ENCODE results near the gene FBXO8. TPM values are rescaled to one million over a fixed set of nuclear protein-coding genes. Genes with fewer than 3 reads are reported as not detected.

The FBXO8 gene
- total RNA-seq, 1 experiment from 2014 or later, result 11.4 TPM

DNA sequence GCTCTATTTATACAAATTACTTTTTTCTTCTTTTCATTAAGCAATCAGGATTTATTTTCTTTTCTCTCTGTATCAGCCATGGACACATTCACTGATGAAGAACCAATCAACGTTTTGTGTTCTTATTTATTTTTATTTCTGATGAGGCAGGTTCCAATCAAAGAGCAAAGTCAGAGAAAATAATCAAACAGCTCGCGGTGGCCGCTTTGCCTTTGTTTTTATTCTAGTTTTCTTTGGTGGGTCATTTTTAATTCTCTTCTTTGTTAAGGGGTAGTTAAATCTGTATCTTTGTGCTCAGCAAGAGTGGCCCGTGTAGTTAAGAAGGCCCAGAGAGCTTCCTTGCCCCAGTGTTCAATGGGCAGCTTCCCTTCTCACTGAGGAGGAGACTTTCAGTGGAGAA lies 71.4 kb downstream of the FBXO8 start:
- Mint-ChIP-seq H3K27me3 (ENCODE audit: unreplicated experiment) (peaks cover 10% of the 10 kb centered on the region), H3K36me3 (ENCODE audit: insufficient read depth, unreplicated experiment) (no peaks in the 10 kb centered on the region), H3K4me1 (ENCODE audit: low read depth, unreplicated experiment) (peaks cover 14% of the 10 kb centered on the region), H3K9me3 (ENCODE audit: low read depth, unreplicated experiment) (no peaks in the 10 kb centered on the region), H3K27ac (ENCODE audit: unreplicated experiment) (no peak overlapping the region), H3K4me3 (ENCODE audit: low read depth, unreplicated experiment) (no peak overlapping the region)
- no TSS peak for BruUV-seq (replicated peaks)
- no peak for DNase-seq
- CTCF ChIA-PET, result no interaction called here
- intact Hi-C loops (cut with micrococcal nuclease; ENCODE audit: unreplicated experiment), result no loop called here
- no peak for TF ChIP-seq CTCF (IDR thresholded peaks at IDR 0.05; ENCODE audit: unreplicated experiment)

DNA sequence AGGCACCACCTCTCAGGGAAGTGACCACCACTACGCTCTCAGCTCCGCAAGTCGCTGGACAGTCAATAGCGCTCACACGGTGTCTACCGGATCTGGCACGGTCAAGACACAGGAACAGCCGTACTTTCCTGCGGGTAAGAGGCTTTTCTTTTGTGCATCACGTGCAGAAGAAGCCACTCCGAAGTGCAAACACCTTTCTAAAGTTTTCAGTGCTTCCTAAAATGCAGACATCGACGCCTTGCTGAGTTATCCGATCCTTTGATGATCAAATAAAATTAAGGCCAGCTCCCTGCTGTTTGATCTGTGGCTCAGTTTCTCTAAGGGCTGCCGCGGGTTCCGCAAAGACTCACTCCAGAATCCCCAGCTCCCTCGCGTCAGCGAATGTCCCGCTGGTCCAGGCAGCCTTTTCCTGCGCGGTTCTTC lies 71.8 kb downstream of the FBXO8 start:
- CTCF ChIA-PET, result no interaction called here
- no peak for TF ChIP-seq CTCF (IDR thresholded peaks at IDR 0.05; ENCODE audit: unreplicated experiment)
- Mint-ChIP-seq H3K27me3 (ENCODE audit: unreplicated experiment) (peaks cover 8% of the 10 kb centered on the region), H3K4me3 (ENCODE audit: low read depth, unreplicated experiment) (no peak overlapping the region), H3K9me3 (ENCODE audit: low read depth, unreplicated experiment) (no peaks in the 10 kb centered on the region), H3K36me3 (ENCODE audit: insufficient read depth, unreplicated experiment) (no peaks in the 10 kb centered on the region), H3K27ac (ENCODE audit: unreplicated experiment) (no peak overlapping the region), H3K4me1 (ENCODE audit: low read depth, unreplicated experiment) (peaks cover 11% of the 10 kb centered on the region)
- intact Hi-C loops (cut with micrococcal nuclease; ENCODE audit: unreplicated experiment), result no loop called here
- BruUV-seq (replicated peaks), result no TSS peak
- DNase-seq, result no peak

- intact Hi-C loops (cut with micrococcal nuclease; ENCODE audit: unreplicated experiment), result no loop called here
- H3K4me3 Mint-ChIP-seq (ENCODE audit: low read depth, unreplicated experiment), result no peak overlapping the region
These were observed 72.4 kb downstream of the FBXO8 start for GRCh38 chr4:174210952-174211490.

DNA sequence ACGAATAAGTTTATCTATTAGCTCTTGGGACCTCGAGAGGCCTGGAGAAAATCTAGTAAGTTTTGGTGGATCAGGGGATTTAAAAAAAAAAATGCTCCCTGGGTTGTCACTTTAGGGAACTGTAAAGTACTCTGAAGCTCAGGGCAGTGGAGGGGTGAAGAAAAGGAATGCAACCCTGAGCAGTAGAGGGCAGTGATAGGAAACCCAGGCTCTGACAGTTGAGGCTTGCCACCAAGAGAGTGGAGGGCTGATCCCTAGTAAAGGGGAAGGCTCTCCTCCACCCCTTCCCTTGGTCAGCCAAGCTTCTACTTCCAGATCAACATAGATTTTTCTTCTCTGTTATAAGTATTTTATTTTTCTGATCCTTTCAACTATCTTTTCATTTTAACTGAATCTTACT lies 73.1 kb downstream of the FBXO8 start:
- Mint-ChIP-seq H3K4me3 (ENCODE audit: low read depth, unreplicated experiment) (no peak overlapping the region), H3K4me1 (ENCODE audit: low read depth, unreplicated experiment) (no peaks in the 10 kb centered on the region), H3K27me3 (ENCODE audit: unreplicated experiment) (no peaks in the 10 kb centered on the region), H3K27ac (ENCODE audit: unreplicated experiment) (no peak overlapping the region), H3K9me3 (ENCODE audit: low read depth, unreplicated experiment) (no peaks in the 10 kb centered on the region), H3K36me3 (ENCODE audit: insufficient read depth, unreplicated experiment) (no peaks in the 10 kb centered on the region)
- no peak for TF ChIP-seq CTCF (IDR thresholded peaks at IDR 0.05; ENCODE audit: unreplicated experiment)
- no TSS peak for BruUV-seq (replicated peaks)
- no peak for DNase-seq
- intact Hi-C loops (cut with micrococcal nuclease; ENCODE audit: unreplicated experiment), result no loop called here
- CTCF ChIA-PET, result no interaction called here

More at GRCh38 chr4:174210952-174211490, 72.4 kb downstream of the FBXO8 start:
- DNase-seq, result no peak
- Mint-ChIP-seq H3K4me1 (ENCODE audit: low read depth, unreplicated experiment) (peaks cover 5% of the 10 kb centered on the region), H3K27ac (ENCODE audit: unreplicated experiment) (no peak overlapping the region), H3K36me3 (ENCODE audit: insufficient read depth, unreplicated experiment) (no peaks in the 10 kb centered on the region), H3K9me3 (ENCODE audit: low read depth, unreplicated experiment) (no peaks in the 10 kb centered on the region), H3K27me3 (ENCODE audit: unreplicated experiment) (peaks cover 2% of the 10 kb centered on the region)
- no TSS peak for BruUV-seq (replicated peaks)
- CTCF ChIA-PET, result interaction anchor here (0.6 kb wide), 1 partner anchor 840 kb away, joined by 5 read pairs; the partner anchor contains the start of gene SAP30
- no peak for TF ChIP-seq CTCF (IDR thresholded peaks at IDR 0.05; ENCODE audit: unreplicated experiment)

All from Calu3 (cell line).